Erythroblast (primary cell): Measurements from ENCODE around the gene SMIM28.

Experiments used
- DNase-seq, 2 experiments: peaks; one replicate each; lab custom pipeline; 2025; lab: John Stamatoyannopoulos, UW
- GATA1 ChIP-seq: IDR thresholded peaks from 2 replicates; pipeline ENCODE4 v1.6.1; 2011; ENCODE audit warnings: low read depth, mild to moderate bottlenecking, control low read depth, low read length, moderate library complexity
- POLR2A ChIP-seq: IDR thresholded peaks from 2 replicates; pipeline ENCODE4 v1.6.1; 2011; ENCODE audit warnings: mild to moderate bottlenecking, low read length

Gene SMIM28

GRCh38 chr6:138386897-138387296 lies 9.2 kb downstream of the SMIM28 start:
- no peak for TF ChIP-seq POLR2A
- no peak for TF ChIP-seq GATA1
- no peak for DNase-seq

- TF ChIP-seq GATA1, result no peak
- no peak for TF ChIP-seq POLR2A
- DNase-seq, result no peak
These were observed 10.1 kb downstream of the SMIM28 start for GRCh38 chr6:138387577-138388368.

- no peak for DNase-seq
- TF ChIP-seq POLR2A, result no peak
- no peak for TF ChIP-seq GATA1
These were observed 11.8 kb downstream of the SMIM28 start for GRCh38 chr6:138389551-138389950.

GRCh38 chr6:138393871-138394783 lies 16.4 kb downstream of the SMIM28 start:
- TF ChIP-seq GATA1 (no peak), POLR2A (no peak)
- peak in 1 of 2 experiments; percentile 23 for DNase-seq

GRCh38 chr6:138396709-138397108 lies 19.0 kb downstream of the SMIM28 start:
- TF ChIP-seq POLR2A, result no peak
- TF ChIP-seq GATA1, result no peak
- DNase-seq, result no peak

DNA sequence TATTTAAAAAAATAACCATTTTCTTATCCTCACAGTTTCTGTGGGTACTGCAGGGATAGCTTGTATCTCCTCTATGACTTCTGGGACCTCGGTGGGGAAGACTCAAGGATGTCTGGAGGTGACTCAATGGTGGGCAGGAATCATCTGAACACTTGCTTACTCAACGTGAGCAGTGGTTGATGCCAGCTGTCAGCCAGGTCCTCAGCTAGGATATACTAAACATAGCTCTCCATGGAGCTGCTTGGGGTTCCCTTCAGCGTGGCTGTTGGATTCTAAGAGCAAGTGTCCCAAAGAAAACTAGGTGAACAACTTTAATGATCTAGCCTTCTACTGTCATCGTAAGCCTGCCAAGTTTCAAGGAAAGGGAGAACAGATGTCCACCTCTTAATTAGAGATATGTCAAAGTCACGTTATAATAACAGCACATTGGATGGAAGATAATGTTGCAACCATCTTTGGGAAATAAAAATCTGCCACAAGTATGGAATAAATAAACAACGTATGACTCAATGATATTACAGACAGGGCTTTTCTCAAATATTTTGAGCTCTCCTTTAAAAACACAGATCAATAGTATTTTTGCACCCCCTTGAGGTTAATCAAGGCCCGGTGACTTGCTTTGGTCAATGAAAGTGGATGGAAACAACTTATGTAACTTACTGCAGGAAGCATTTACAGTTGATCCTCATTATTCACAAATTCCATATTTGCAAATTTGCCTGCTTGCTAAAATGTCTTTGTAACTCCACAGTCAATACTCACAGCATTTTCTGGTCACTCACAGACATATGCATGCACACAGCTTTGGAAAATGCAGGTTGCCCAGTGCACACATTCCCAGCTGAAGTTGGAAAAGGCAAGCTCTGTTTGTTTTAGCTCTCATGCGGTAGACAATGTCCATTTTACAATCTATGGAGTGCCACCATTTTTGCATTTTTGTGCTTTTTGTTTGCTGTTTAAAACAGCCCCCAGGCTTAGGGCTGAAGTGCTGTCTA lies 19.7 kb downstream of the SMIM28 start:
- no peak for TF ChIP-seq POLR2A
- TF ChIP-seq GATA1, result no peak
- no peak for DNase-seq

GRCh38 chr6:138400326-138400725 lies 22.6 kb downstream of the SMIM28 start:
- DNase-seq, result no peak
- TF ChIP-seq GATA1, result no peak
- no peak for TF ChIP-seq POLR2A

- no peak for TF ChIP-seq GATA1
- DNase-seq, result no peak
These were observed 24.5 kb downstream of the SMIM28 start for GRCh38 chr6:138401960-138402837.

- no peak for DNase-seq
These were observed 25.1 kb downstream of the SMIM28 start for GRCh38 chr6:138402838-138403187.

DNA sequence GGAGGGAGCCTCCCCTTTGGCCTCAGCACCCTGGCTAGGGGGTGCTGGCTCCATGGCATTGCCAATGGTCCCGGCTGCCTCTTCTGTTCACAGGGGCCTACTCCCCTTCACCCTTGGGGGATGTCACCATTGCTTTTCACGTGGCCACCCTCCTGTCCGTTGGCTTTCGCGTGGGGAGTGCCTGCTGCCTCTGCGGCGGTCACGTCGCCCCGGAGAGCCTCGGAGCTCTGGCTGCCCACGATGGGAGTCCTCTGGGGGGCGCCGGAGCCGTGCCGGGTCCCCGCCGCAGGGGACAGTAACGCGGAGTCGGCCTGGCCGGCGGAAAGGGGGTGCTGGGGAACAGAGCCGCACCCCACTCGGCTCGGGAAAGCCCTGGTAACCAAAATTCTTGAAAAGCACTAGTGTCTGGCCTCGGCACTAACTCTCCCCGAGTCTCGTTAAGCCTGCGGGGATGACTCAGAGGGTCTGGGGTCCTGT lies 25.7 kb downstream of the SMIM28 start:
- DNase-seq, result peak; percentile 40 to 50
- TF ChIP-seq POLR2A (no peak), GATA1 (no peak)

More at GRCh38 chr6:138402838-138403187, 25.1 kb downstream of the SMIM28 start:
- TF ChIP-seq POLR2A (no peak), GATA1 (no peak)

- DNase-seq, result peak; percentile 84
- TF ChIP-seq POLR2A (peak; percentile 37), GATA1 (no peak)
These were observed 26.3 kb downstream of the SMIM28 start, which contains the start of gene HEBP2 for GRCh38 chr6:138403801-138404665. TSS of gene HEBP2 (plus strand) at chr6:138404223. CDS start at chr6:138404496, 273 bp downstream.
